Keratinocyte (primary cell): ENCODE measurements around the gene ZBTB7A. TPM values are rescaled to one million over a fixed set of nuclear protein-coding genes. Genes with fewer than 3 reads are reported as not detected.

ENCODE experiments used
- DNase-seq: peaks from one replicate; pipeline ENCODE4 v3.0.0-alpha.2; 2011; ENCODE audit warnings: low read depth, missing footprints, low spot score
- FAIRE-seq: peaks from 2 replicates; lab custom pipeline; 2011; peaks lifted over from hg19 to GRCh38; lab: Jason Lieb, UNC
- H2AFZ ChIP-seq: 2 replicates; pipeline ENCODE4 v1.6.0; 2012; ENCODE audit warnings: low read length, control low read depth, inconsistent platforms; ENCODE audit not compliant: control insufficient read depth
- H3K27ac ChIP-seq: 2 replicates; pipeline ENCODE4 v1.5.1; 2011; ENCODE audit warnings: low read length; ENCODE audit not compliant: control insufficient read depth, insufficient read depth
- H3K27me3 ChIP-seq: 3 replicates; pipeline ENCODE4 v1.6.0; 2011; ENCODE audit warnings: low read length; ENCODE audit not compliant: control insufficient read depth, insufficient read depth; ENCODE audit errors: extremely low read depth
- H3K36me3 ChIP-seq, 2 experiments: 2 replicates in 1 of 2; 3 replicates in 1 of 2; pipeline ENCODE4 v1.5.1; 2011; ENCODE audit warnings: low read length in 2 of 2, mild to moderate bottlenecking in 1 of 2; ENCODE audit not compliant: control insufficient read depth in 2 of 2, insufficient read depth in 2 of 2; ENCODE audit errors: extremely low read depth in 1 of 2
- H3K4me1 ChIP-seq: 3 replicates; pipeline ENCODE4 v1.5.1; 2011; ENCODE audit warnings: low read length; ENCODE audit not compliant: control insufficient read depth, insufficient read depth; ENCODE audit errors: extremely low read depth
- H3K4me2 ChIP-seq: 3 replicates; pipeline ENCODE4 v1.6.0; 2011; ENCODE audit warnings: low read depth, low read length; ENCODE audit not compliant: control insufficient read depth, insufficient read depth; ENCODE audit errors: extremely low read depth
- H3K4me3 ChIP-seq, 3 experiments: fragments of 200-600 bp in 1 of 3; sonication (generic) in 1 of 3; 2 replicates in 2 of 3; 3 replicates in 1 of 3; pipeline ENCODE4 v1.5.1; 2011 to 2016; ENCODE audit warnings: low read length in 3 of 3, mild to moderate bottlenecking in 3 of 3, control low read depth in 2 of 3, inconsistent platforms in 1 of 3, low read depth in 1 of 3, mixed read lengths in 1 of 3, mixed run types in 1 of 3, moderate library complexity in 1 of 3; ENCODE audit not compliant: control insufficient read depth in 2 of 3, insufficient read depth in 2 of 3; ENCODE audit errors: extremely low read depth in 1 of 3
- H3K79me2 ChIP-seq: 2 replicates; pipeline ENCODE4 v1.6.0; 2012; ENCODE audit warnings: low read length; ENCODE audit not compliant: control insufficient read depth, insufficient read depth
- H3K9ac ChIP-seq: 3 replicates; pipeline ENCODE4 v1.6.0; 2011; ENCODE audit warnings: low read length; ENCODE audit not compliant: control insufficient read depth, insufficient read depth; ENCODE audit errors: extremely low read depth
- H3K9me1 ChIP-seq: 3 replicates; pipeline ENCODE4 v1.6.0; 2011; ENCODE audit warnings: low read length; ENCODE audit not compliant: control insufficient read depth, insufficient read depth; ENCODE audit errors: extremely low read depth
- H3K9me3 ChIP-seq: 2 replicates; pipeline ENCODE4 v1.5.1; 2012; ENCODE audit warnings: low read depth, low read length; ENCODE audit not compliant: control insufficient read depth
- H4K20me1 ChIP-seq: 3 replicates; pipeline ENCODE4 v1.6.0; 2011; ENCODE audit warnings: low read length; ENCODE audit not compliant: control insufficient read depth, insufficient read depth; ENCODE audit errors: extremely low read depth
- EZH2 ChIP-seq: IDR thresholded peaks from one replicate; pipeline ENCODE4 v1.6.1; 2012; ENCODE audit warnings: inconsistent platforms, mild to moderate bottlenecking, low read length, moderate library complexity
- dilution Hi-C: fragments of 300-500 bp; cut with MboI; formaldehyde crosslinking; loops from one replicate; pipeline ENCODE4 v1.7.0; 2020; ENCODE audit warnings: low sequenced_read_pairs; ENCODE audit not compliant: extremely low pct_ligation_motif_present
- polyA plus RNA-seq, 5 experiments: library from polyadenylated mRNA; depleted of rRNA in 3 of 5; stranded (reverse) in 3 of 5; stranded (forward) in 1 of 5; unstranded in 1 of 5; fragments of >200 nt; gene quantifications; 1 replicate in 1 of 5; 2 replicates in 3 of 5; 3 replicates in 1 of 5; pipeline versions ENCODE4 v1.2.1 to v1.2.3, GENCODE V29; 2011 to 2012; ENCODE audit warnings: missing spikeins in 2 of 5, low read depth in 1 of 5, low replicate concordance in 1 of 5
- TF ChIP-seq, protein P1 (sequence below), 3 experiments: IDR thresholded peaks in 1 of 3; conservative IDR thresholded peaks in 1 of 3; optimal IDR thresholded peaks in 1 of 3; 2 replicates in 2 of 3; 3 replicates in 1 of 3; pipeline versions ENCODE3 to v1.5.1; 2011; ENCODE audit warnings: low read length in 3 of 3, mild to moderate bottlenecking in 3 of 3, moderate library complexity in 2 of 3, control low read depth in 1 of 3, inconsistent platforms in 1 of 3; ENCODE audit not compliant: insufficient read depth in 2 of 3; ENCODE audit errors: extremely low read depth in 1 of 3

Gene ZBTB7A
- polyA plus RNA-seq, 1 donor (not counting 4 experiments of a cell fraction or from before 2014, with no cell fraction given) = 3.7 TPM

DNA sequence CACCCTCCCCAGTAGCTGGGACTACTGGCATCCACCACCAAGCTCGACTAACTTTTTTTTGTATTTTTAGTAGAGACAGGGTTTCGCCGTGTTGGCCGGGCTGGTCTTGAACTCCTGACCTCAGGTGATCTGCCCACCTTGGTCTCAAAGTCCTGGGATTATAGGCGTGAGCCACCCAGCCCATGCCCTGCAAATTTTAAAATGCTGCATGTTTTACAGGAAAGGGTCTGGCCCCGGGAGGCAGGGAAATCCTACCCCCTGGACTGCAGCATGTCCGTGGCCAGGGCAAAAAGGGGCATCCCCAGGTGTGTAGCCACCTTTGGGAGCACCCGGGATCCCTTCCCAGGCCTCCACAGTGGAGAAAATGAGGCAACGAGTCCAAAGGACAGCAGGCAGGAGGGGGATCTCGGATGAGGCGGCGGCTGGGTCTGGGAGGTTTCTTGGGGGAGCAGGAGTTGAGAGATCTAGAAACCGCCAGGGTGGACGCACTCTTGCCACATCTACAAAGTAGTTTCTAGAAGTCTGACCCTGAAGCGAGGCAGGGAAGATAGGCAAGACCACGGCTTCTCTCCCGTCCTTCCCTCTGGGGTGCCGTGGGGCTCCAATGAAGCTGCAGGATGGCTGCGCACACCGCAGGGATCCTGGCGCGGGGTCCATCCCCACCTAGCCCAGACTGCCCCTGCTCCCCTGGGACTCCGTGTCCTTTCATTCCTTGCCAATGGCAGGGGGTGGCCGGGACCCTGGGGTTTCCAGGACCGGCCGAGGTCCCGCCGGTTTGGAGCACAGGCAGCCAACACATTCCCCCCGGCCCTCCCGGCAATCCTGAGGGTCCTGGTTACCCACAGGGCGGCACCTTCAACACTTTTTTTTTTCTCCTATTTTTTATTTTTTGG is 21.3 kb upstream of the ZBTB7A start:
- no peaks in the 10 kb centered on the region for H3K27me3 ChIP-seq
- H3K27ac ChIP-seq = no peak overlapping the region
- H4K20me1 ChIP-seq = no peaks in the 10 kb centered on the region
- H3K36me3 ChIP-seq = peaks cover 0 to 18% of the 10 kb centered on the region in 2 experiments
- H3K4me3 ChIP-seq = no peak overlapping the region
- H3K79me2 ChIP-seq = no peaks in the 10 kb centered on the region
- no peaks in the 10 kb centered on the region for H3K9me1 ChIP-seq
- TF ChIP-seq, protein P1, sequence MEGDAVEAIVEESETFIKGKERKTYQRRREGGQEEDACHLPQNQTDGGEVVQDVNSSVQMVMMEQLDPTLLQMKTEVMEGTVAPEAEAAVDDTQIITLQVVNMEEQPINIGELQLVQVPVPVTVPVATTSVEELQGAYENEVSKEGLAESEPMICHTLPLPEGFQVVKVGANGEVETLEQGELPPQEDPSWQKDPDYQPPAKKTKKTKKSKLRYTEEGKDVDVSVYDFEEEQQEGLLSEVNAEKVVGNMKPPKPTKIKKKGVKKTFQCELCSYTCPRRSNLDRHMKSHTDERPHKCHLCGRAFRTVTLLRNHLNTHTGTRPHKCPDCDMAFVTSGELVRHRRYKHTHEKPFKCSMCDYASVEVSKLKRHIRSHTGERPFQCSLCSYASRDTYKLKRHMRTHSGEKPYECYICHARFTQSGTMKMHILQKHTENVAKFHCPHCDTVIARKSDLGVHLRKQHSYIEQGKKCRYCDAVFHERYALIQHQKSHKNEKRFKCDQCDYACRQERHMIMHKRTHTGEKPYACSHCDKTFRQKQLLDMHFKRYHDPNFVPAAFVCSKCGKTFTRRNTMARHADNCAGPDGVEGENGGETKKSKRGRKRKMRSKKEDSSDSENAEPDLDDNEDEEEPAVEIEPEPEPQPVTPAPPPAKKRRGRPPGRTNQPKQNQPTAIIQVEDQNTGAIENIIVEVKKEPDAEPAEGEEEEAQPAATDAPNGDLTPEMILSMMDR (optimal IDR thresholded peaks at IDR 0.05 in 1 of 3, IDR thresholded peaks at IDR 0.05 in 1 of 3, conservative IDR thresholded peaks at IDR 0.05 in 1 of 3; ENCODE audit: extremely low read depth in 1 of 3, insufficient read depth in 2 of 3, low read length in 3 of 3) = no peak
- no peak for TF ChIP-seq EZH2
- H3K4me2 ChIP-seq = no peak overlapping the region
- no peak for DNase-seq
- FAIRE-seq = no peak
- no peak overlapping the region for H2AFZ ChIP-seq
- no peaks in the 10 kb centered on the region for H3K4me1 ChIP-seq
- dilution Hi-C loops = no loop called here
- H3K9me3 ChIP-seq = no peaks in the 10 kb centered on the region
- no peak overlapping the region for H3K9ac ChIP-seq

DNA sequence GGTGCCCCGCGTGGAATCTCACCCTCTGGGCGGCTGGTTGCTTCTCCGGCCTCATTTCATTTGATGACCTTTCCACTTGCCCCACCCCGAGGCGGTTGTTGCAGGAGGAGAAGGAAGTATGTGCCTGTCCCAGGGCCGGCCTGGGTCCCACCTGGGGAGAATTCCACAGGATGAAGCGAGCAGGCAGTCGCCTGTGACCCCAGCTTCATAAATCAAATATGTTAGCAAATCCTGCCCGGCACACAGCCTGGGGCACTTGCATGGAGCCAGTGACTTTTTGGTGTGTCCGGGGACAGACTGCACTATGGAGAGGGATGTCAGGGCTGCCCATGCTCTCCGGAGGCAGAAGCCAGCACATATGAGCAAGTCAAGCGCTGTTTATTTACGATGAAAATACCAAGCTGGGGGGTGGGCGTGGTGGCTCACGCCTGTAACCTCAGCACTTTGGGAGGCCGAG is 19.7 kb upstream of the ZBTB7A start:
- FAIRE-seq (no peak), DNase-seq (no peak)
- Histone ChIP-seq H3K4me3 (no peak overlapping the region), H3K27me3 (no peaks in the 10 kb centered on the region), H3K4me2 (no peak overlapping the region), H3K79me2 (no peaks in the 10 kb centered on the region), H3K9me1 (no peaks in the 10 kb centered on the region), H4K20me1 (no peaks in the 10 kb centered on the region), H3K27ac (no peak overlapping the region), H3K9ac (no peak overlapping the region), H3K4me1 (no peaks in the 10 kb centered on the region), H3K9me3 (no peaks in the 10 kb centered on the region), H2AFZ (no peak overlapping the region), H3K36me3 (peaks cover 0 to 14% of the 10 kb centered on the region in 2 experiments)
- dilution Hi-C loops = no loop called here
- no peak for TF ChIP-seq EZH2
- TF ChIP-seq, protein P1 (optimal IDR thresholded peaks at IDR 0.05 in 1 of 3, IDR thresholded peaks at IDR 0.05 in 1 of 3, conservative IDR thresholded peaks at IDR 0.05 in 1 of 3; ENCODE audit: extremely low read depth in 1 of 3, insufficient read depth in 2 of 3, low read length in 3 of 3) = no peak
